Activated naive CD4-positive, alpha-beta T cell treated with Interleukin-2 at 50 U/mL for 16 hours (primary cell): ENCODE data around the gene PPARGC1A.

ENCODE experiments used
- DNase-seq: peaks from one replicate; pipeline ENCODE4 v3.0.0-alpha.2; 2020

Gene PPARGC1A

GRCh38 chr4:23889814-23890341, at the start of gene PPARGC1A:
Gene PPARGC1A (minus strand): TSS chr4:23890047. CDS start chr4:23889957, 90 bp downstream.
- no peak for DNase-seq

GRCh38 chr4:23938796-23939195, 48.9 kb upstream of the PPARGC1A start:
- DNase-seq: no peak

GRCh38 chr4:23937173-23937572, 47.3 kb upstream of the PPARGC1A start:
- no peak for DNase-seq

GRCh38 chr4:23934915-23935314, 45.1 kb upstream of the PPARGC1A start:
- DNase-seq: no peak

GRCh38 chr4:23934223-23934622, 44.4 kb upstream of the PPARGC1A start:
- no peak for DNase-seq

GRCh38 chr4:23932901-23933308, 43.1 kb upstream of the PPARGC1A start:
- no peak for DNase-seq

GRCh38 chr4:23932186-23932585, 42.3 kb upstream of the PPARGC1A start:
- DNase-seq: no peak

- DNase-seq: no peak
Measured at GRCh38 chr4:23931489-23931830, 41.6 kb upstream of the PPARGC1A start.

GRCh38 chr4:23930750-23931488, 41.1 kb upstream of the PPARGC1A start:
- DNase-seq: no peak

- no peak for DNase-seq
Measured at GRCh38 chr4:23929248-23929647, 39.4 kb upstream of the PPARGC1A start.

GRCh38 chr4:23924556-23924955, 34.7 kb upstream of the PPARGC1A start:
- DNase-seq: no peak

- no peak for DNase-seq
Measured at GRCh38 chr4:23923840-23924239, 34.0 kb upstream of the PPARGC1A start.

- DNase-seq: no peak
Measured at GRCh38 chr4:23923141-23923540, 33.3 kb upstream of the PPARGC1A start.

- DNase-seq: no peak
Measured at GRCh38 chr4:23922541-23923111, 32.8 kb upstream of the PPARGC1A start.

- DNase-seq: no peak
Measured at GRCh38 chr4:23922013-23922412, 32.2 kb upstream of the PPARGC1A start.

- no peak for DNase-seq
Measured at GRCh38 chr4:23921447-23921845, 31.6 kb upstream of the PPARGC1A start.

- no peak for DNase-seq
Measured at GRCh38 chr4:23920716-23921446, 31.0 kb upstream of the PPARGC1A start.

GRCh38 chr4:23920296-23920695, 30.4 kb upstream of the PPARGC1A start:
- no peak for DNase-seq

- no peak for DNase-seq
Measured at GRCh38 chr4:23916282-23916681, 26.4 kb upstream of the PPARGC1A start.

- DNase-seq: no peak
Measured at GRCh38 chr4:23915459-23916132, 25.7 kb upstream of the PPARGC1A start.

GRCh38 chr4:23911675-23912455, 22.0 kb upstream of the PPARGC1A start:
- DNase-seq: no peak

GRCh38 chr4:23909671-23910070, 19.8 kb upstream of the PPARGC1A start:
- no peak for DNase-seq

GRCh38 chr4:23906839-23907238, 17.0 kb upstream of the PPARGC1A start:
- no peak for DNase-seq
